Endometrial microvascular endothelial cells (primary cell): ENCODE results near the gene CELA2B. TPM values are rescaled to one million over a fixed set of nuclear protein-coding genes. Genes with fewer than 3 reads are reported as not detected.
"Not testable (repeated sequence)": the region's sequence is repeated elsewhere in the genome, so short reads cannot be mapped to it uniquely, and the experiment has no call there.

ENCODE experiments used
- in situ Hi-C: cut with HindIII; loops from 2 replicates; pipeline ENCODE4 v1.10.0; 2017; ENCODE audit warnings: low sequenced_read_pairs, low pct_unique_long_range_greater_than_20kb; ENCODE audit errors: inconsistent ontology term
- total RNA-seq: library from RNA; depleted of rRNA; stranded (reverse); fragments of >200 nt; gene quantifications from one replicate; pipeline ENCODE4 v1.2.3, GENCODE V29; 2015; ENCODE audit errors: inconsistent ontology term

CELA2B gene
- total RNA-seq, 1 donor from 2014 or later: not detected

GRCh38 chr1:15486844-15487610 is 11.1 kb downstream of the CELA2B start:
- in situ Hi-C loops: not testable (repeated sequence)

GRCh38 chr1:15488371-15488770 is 12.5 kb downstream of the CELA2B start:
- in situ Hi-C loops: no loop called here

- in situ Hi-C loops: no loop called here
Observed at GRCh38 chr1:15489052-15489736, 13.3 kb downstream of the CELA2B start.

GRCh38 chr1:15491010-15491409 is 15.1 kb downstream of the CELA2B start:
- in situ Hi-C loops: not testable (repeated sequence)

GRCh38 chr1:15492596-15492995 is 16.7 kb downstream of the CELA2B start:
- in situ Hi-C loops: no loop called here

GRCh38 chr1:15493869-15494390 is 18.0 kb downstream of the CELA2B start:
- in situ Hi-C loops: no loop called here

- in situ Hi-C loops: no loop called here
Observed at GRCh38 chr1:15500184-15501178, 24.6 kb downstream of the CELA2B start.

GRCh38 chr1:15501208-15502032 is 25.5 kb downstream of the CELA2B start:
- in situ Hi-C loops: no loop called here

GRCh38 chr1:15504436-15504835 is 28.5 kb downstream of the CELA2B start:
- in situ Hi-C loops: no loop called here

GRCh38 chr1:15506831-15507230 is 30.9 kb downstream of the CELA2B start:
- in situ Hi-C loops: no loop called here

- in situ Hi-C loops: no loop called here
Observed at GRCh38 chr1:15507278-15507677, 31.4 kb downstream of the CELA2B start.

- in situ Hi-C loops: no loop called here
Observed at GRCh38 chr1:15508700-15509487, 33.0 kb downstream of the CELA2B start.

- in situ Hi-C loops: no loop called here
Observed at GRCh38 chr1:15509586-15509985, 33.7 kb downstream of the CELA2B start.

GRCh38 chr1:15510611-15511405 is 34.9 kb downstream of the CELA2B start:
- in situ Hi-C loops: no loop called here

- in situ Hi-C loops: no loop called here
Observed at GRCh38 chr1:15513192-15513591, 37.3 kb downstream of the CELA2B start.

- in situ Hi-C loops: no loop called here
Observed at GRCh38 chr1:15513919-15514318, 38.0 kb downstream of the CELA2B start.

GRCh38 chr1:15514557-15514956 is 38.7 kb downstream of the CELA2B start:
- in situ Hi-C loops: not testable (repeated sequence)
